MV-4-11 (cell line): ENCODE data around the gene VPS8.

Experiments used
- DNase-seq: peaks from one replicate; lab custom pipeline; 2025; lab: John Stamatoyannopoulos, UW

Gene VPS8

DNA sequence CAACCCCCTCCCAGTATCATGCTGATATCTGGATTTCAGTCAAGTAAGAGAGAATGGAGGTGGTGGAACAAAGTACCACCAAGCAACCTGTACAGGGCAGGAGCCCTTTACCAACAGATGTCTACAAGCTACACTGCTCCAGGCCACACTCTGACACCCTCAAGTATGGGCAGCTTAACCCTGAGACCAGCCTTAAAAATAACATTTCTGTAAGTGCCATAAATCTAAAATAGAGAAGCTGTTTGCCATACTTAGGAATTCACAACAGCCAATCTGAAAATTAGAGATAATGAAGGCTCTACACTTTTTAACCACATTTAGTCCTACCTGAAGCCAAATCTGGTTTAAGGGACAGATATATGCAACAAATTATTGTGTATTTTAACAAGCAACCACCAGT lies 281.1 kb downstream of the VPS8 start:
- no peak for DNase-seq

DNA sequence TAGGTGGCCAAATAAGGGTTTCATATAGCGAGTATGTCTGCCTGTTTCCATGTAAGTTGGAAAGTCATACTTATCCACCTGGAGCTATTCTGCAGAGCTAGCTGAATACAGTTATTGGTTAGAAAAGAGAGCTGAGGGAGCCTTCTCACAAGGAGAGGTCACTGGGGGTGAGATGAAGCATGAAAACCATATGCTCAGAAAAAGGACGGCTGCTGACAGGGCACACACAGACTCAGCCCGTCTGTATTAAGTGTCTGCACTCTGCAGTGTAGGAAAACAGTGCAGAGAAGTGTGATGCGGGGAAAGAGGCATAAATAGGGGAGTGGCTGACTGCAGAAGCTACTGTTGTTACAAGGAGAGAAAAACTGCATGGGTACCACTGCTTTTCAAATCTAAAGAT lies 282.7 kb downstream of the VPS8 start:
- no peak for DNase-seq
